Fibroblast of pulmonary artery (primary cell): ENCODE results near the gene MAST3.

ENCODE experiments used
- DNase-seq: peaks from one replicate; pipeline ENCODE4 v3.0.0-alpha.2; 2010; ENCODE audit warnings: low read depth
- H3K4me3 ChIP-seq: replicated peaks from 2 replicates; pipeline ENCODE4 v1.5.1; 2011; ENCODE audit warnings: low read depth, mild to moderate bottlenecking, control low read depth, low read length, moderate library complexity
- TF ChIP-seq, protein P1 (sequence below): IDR thresholded peaks from 2 replicates; pipeline ENCODE4 v1.5.1; 2011; ENCODE audit warnings: mild to moderate bottlenecking, control low read depth, low read length, inconsistent platforms; ENCODE audit errors: missing control alignments

Gene MAST3

DNA sequence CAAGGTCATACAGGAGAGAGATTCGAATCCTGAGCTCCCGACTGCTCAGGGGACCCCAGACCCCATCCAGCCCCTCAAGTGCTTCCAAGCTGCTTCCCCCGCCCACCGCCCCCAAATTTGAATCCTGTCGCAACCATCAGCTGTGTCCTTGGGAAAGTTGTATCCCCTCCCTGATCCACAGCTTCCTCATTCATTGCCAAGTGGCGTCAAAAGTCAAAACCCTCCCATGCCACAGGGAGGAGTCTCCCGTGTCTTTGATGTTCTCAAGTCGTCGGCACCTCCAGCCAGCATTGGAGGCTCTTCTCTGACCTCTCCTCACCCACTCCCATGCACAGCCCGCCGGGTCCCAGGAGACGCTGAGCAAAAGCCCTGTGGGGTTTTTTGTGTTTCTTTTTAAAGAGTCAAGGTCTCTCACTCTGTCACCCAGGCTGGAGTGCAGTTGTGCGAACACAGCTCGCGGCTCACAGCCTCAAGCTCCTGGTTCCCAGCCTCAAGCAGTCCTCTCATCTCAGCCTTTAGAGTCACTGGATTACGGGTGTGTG is 73.2 kb downstream of the MAST3 start:
- H3K4me3 ChIP-seq = no peak overlapping the region
- DNase-seq = no peak
- TF ChIP-seq, protein P1, sequence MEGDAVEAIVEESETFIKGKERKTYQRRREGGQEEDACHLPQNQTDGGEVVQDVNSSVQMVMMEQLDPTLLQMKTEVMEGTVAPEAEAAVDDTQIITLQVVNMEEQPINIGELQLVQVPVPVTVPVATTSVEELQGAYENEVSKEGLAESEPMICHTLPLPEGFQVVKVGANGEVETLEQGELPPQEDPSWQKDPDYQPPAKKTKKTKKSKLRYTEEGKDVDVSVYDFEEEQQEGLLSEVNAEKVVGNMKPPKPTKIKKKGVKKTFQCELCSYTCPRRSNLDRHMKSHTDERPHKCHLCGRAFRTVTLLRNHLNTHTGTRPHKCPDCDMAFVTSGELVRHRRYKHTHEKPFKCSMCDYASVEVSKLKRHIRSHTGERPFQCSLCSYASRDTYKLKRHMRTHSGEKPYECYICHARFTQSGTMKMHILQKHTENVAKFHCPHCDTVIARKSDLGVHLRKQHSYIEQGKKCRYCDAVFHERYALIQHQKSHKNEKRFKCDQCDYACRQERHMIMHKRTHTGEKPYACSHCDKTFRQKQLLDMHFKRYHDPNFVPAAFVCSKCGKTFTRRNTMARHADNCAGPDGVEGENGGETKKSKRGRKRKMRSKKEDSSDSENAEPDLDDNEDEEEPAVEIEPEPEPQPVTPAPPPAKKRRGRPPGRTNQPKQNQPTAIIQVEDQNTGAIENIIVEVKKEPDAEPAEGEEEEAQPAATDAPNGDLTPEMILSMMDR = no peak

DNA sequence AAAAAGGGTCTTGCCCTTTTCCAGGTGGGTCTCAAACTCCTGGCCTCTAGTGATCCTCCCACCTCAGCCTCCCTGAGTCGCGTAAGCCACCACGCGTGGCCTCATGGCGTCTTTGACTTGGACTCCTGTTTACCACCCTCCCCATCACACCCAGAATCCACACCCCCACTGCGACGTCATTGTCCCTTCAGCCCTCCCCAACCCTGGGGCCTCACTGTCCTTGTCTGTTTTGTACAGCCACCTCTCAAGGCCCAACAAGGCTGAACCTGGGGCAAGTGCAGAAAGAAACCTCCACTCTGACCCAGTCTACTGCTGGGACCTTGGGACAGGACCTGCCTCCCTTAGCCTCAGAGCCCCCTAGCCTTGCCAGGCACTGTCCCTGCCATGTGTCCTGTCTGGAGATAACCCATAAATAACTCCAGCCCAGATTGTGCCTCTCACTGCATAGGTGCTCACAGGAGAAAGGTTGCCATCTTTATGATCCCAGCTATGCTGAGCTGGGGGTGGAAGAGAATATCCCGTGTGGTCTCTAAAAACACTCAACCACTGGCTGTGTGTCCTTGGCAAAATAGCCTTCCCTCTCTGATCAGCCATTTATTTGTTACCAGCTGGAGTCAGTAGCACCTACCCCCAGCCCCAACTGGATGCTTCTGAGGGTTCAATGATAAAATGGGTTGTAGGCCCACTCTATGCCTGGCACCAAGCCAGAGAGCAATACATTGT is 74.2 kb downstream of the MAST3 start:
- DNase-seq = no peak
- TF ChIP-seq, protein P1 = no peak
- no peak overlapping the region for H3K4me3 ChIP-seq

DNA sequence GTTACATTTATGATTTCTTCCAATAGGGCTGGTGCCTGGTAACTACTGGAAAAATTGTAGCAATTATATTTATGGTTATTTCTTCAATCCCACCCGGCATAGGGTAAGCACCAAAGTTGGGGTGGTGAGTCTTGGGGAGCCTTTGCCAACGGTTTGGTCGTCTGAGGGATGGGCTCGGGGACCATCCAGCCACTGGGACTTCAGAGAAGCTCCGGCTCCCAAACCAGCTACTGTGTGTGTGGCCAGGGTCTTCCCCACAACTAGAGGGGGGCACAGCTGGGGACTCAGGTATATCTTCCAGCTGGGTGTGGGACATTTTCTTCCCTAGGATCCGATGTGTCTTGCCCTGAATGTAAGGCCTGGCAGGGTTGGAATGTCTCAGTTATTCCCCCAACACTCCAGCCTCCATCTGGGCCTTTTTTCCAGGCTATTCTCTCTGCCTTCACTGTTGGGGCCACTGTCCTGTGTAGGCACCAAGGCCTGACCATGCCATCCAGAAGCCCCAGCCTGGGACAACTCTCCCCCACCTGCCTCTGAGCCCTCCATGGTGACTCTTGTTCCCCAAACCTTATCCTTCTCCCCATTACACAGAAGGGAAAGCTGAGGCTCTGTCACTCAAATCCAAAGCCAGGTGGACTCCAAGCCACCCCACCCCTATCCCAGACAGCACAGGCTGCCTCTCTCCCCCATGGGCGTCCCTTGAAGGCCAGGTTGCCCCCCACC is 74.9 kb downstream of the MAST3 start:
- no peak overlapping the region for H3K4me3 ChIP-seq
- no peak for DNase-seq
- TF ChIP-seq, protein P1 = no peak

DNA sequence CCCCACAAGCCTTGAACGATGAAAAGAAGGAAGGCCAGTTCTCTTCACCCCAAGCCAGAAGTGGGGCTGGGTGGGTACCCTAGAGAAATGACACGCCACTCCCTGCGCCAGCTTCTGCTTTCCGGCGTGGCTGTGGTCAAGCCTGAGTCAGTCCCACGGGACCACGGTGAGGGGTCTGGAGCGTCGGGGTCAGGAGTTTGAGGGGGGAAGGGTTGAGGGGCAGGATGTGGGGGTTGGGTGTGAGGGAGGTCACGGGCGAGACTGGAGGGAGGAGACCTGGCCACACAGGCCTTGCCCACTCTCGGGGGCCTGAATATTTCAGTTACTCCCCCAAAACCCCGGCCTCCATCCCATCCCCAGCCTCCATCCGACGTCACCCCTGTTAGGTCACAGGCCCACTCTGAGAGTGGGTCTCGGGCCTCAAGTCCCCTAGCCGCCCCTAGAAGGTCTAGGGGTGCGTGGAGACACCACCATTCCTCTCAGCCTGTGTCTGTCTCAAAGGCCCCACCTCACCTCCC is 75.5 kb downstream of the MAST3 start:
- DNase-seq = no peak
- TF ChIP-seq, protein P1 = no peak
- peak overlapping the region; percentile 69 for H3K4me3 ChIP-seq

DNA sequence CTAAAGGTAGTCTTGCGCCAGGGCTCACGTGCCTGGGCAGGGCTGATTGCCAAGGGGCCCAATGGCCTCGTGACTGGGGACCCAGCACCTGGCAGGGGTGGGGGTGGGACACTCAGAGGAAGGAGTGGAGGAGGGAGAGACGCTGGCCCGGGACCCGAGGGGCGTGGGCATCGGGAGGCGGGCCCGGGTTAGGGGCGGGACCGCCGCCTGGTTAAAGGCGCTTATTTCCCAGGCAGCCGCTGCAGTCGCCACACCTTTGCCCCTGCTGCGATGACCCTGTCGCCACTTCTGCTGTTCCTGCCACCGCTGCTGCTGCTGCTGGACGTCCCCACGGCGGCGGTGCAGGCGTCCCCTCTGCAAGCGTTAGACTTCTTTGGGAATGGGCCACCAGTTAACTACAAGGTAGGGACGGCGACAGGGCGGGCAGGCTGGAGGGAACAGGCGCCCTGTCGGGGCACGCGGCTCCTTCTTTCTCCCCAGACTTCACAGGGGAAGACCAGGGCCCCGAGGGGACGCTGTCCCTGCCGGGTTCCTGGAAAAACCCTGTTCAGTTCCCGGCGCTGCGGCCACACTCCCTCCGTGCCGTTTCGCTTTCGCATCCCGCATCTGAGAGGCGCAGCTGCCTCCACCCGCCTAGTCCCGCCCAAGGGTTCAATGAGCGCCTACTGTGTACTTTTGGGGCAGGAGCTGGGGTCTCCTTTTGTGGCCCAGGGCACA is 76.2 kb downstream of the MAST3 start, which contains the start of gene IFI30:
IFI30 (plus strand) TSS at position 242 of the 717 bp plus-strand sequence; CDS start at position 271, 29 bp downstream.
- peak; percentile 39 for DNase-seq

DNA sequence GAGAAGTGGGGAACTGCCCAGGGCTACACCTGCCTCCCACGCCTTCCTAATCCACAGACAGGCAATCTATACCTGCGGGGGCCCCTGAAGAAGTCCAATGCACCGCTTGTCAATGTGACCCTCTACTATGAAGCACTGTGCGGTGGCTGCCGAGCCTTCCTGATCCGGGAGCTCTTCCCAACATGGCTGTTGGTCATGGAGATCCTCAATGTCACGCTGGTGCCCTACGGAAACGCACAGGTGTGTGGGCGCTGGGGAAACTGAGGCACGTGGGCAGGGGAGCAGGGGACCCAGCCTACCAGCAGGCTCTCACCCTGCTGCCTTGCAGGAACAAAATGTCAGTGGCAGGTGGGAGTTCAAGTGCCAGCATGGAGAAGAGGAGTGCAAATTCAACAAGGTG is 77.4 kb downstream of the MAST3 start:
- DNase-seq = no peak
- no peak overlapping the region for H3K4me3 ChIP-seq

More for the DNA sequence above, 76.2 kb downstream of the MAST3 start, which contains the start of gene IFI30:
- H3K4me3 ChIP-seq = peak within 1 kb of the TSS; percentile 69
- TF ChIP-seq, protein P1 = no peak

More for the DNA sequence above, 77.4 kb downstream of the MAST3 start:
- TF ChIP-seq, protein P1 = no peak
